Breast epithelium (tissue), 4 donors: ENCODE data around the gene RNF180. TPM values are rescaled to one million over a fixed set of nuclear protein-coding genes. Genes with fewer than 3 reads are reported as not detected.

Source experiments
- DNase-seq, 2 donors: peaks; one replicate each; pipeline ENCODE4 v3.0.0-alpha.2; 2019; ENCODE audit warnings: low spot score in 2 of 2
- H3K27ac ChIP-seq, 2 donors: fragments of 200-600 bp; sonication (generic) in 1 of 2; one replicate each; pipeline ENCODE4 v1.5.1; 2016 to 2019; ENCODE audit warnings: mild to moderate bottlenecking in 1 of 2
- H3K27me3 ChIP-seq, 2 donors: fragments of 200-600 bp; sonication (generic) in 1 of 2; one replicate each; pipeline versions ENCODE4 v1.5.1 to v1.6.0; 2017 to 2019; ENCODE audit warnings: control low read depth in 1 of 2, mild to moderate bottlenecking in 1 of 2
- H3K36me3 ChIP-seq: fragments of 200-600 bp; one replicate; pipeline ENCODE4 v1.5.1; 2019
- H3K4me1 ChIP-seq, 2 donors: fragments of 200-600 bp; sonication (generic); one replicate each; pipeline ENCODE4 v1.5.1; 2016 to 2019; ENCODE audit warnings: control low read depth in 1 of 2
- H3K4me3 ChIP-seq, 3 donors: fragments of 200-600 bp; sonication (generic); 1 replicate in 2 of 3; 2 replicates in 1 of 3; pipeline ENCODE4 v1.5.1; 2016 to 2019; ENCODE audit warnings: mild to moderate bottlenecking in 3 of 3, moderate library complexity in 2 of 3
- H3K9me3 ChIP-seq, 2 donors: fragments of 200-600 bp; sonication (generic) in 1 of 2; one replicate each; pipeline ENCODE4 v1.5.1; 2016 to 2019; ENCODE audit warnings: control low read depth in 1 of 2
- POLR2A ChIP-seq: fragments of 450-650 bp; IDR thresholded peaks from one replicate; pipeline ENCODE4 v1.6.1; 2016; ENCODE audit warnings: antibody characterized with exemption, mild to moderate bottlenecking, moderate library complexity
- POLR2AphosphoS5 ChIP-seq, 3 donors: sonication (generic); formaldehyde crosslinking; IDR thresholded peaks; one replicate each; pipeline ENCODE4 v1.6.1; 2017; ENCODE audit warnings: antibody characterized with exemption in 3 of 3
- intact Hi-C: fragments of 100-400 bp; cut with DNase I; formaldehyde crosslinking; loops from one replicate; pipeline ENCODE4 v1.15.1; 2023; ENCODE audit warnings: low total_unique reads
- total RNA-seq, 3 donors: library from RNA; depleted of rRNA; stranded (reverse); fragments of >200 nt; gene quantifications; one replicate each; pipeline ENCODE4 v1.1.0, GENCODE V29; 2016
- TF ChIP-seq, protein P1 (sequence below), 3 donors: fragments of 450-650 bp; IDR thresholded peaks; one replicate each; pipeline ENCODE4 v1.5.1; 2016 to 2017; ENCODE audit warnings: antibody characterized with exemption in 3 of 3, mild to moderate bottlenecking in 3 of 3, moderate library complexity in 3 of 3

Gene RNF180
- total RNA-seq, 3 donors from 2014 or later, result 14.4 to 22.7 (median 16.2) TPM

DNA sequence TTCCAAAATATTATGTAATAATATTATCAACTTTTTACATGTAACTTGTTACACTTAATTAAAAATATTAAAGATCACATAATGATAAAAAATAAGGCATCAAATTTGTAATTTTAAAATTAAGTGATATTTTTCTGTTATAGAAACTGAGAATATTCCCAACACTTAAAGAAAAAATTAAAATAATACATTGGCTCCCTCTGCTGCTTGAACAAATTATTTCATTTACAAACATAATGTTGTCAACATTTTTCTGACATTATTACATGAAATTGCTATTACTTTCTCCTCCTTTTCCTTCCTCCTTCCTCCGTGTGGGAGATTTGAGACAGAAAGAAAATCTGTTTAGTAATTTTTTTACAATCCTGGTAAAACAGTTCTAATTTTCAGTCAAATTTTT is 42.3 kb downstream of the RNF180 start:
- intact Hi-C loops, result loop anchor here (2.0 kb wide), 1 partner anchor 31 kb away; no protein-coding TSS in a partner anchor

DNA sequence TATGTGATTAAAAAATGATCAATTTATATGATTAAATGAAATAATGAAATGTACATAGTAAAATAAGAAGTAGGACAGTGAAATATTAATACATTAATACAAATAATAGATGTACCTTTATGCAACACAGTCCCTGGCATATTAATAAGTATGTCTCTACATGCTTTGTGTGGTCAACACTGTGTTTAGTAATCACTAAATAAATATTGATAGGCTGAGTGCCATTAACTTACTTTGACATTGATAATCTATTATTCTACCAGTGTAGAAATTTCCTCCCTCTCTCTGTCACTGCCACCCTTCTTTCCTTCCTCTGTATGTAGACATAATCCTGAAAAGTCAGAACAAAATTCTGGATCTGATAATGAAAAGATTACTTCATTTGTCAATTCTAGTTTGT is 43.7 kb downstream of the RNF180 start:
- no peaks in the 10 kb centered on the region for H3K36me3 ChIP-seq
- intact Hi-C loops, result loop anchor here (2.0 kb wide), 1 partner anchor 33 kb away; no protein-coding TSS in a partner anchor
- no peak overlapping the region for H3K27ac ChIP-seq
- TF ChIP-seq POLR2AphosphoS5 (IDR thresholded peaks at IDR 0.05) (no peak), POLR2A (no peak)
- TF ChIP-seq, protein P1, sequence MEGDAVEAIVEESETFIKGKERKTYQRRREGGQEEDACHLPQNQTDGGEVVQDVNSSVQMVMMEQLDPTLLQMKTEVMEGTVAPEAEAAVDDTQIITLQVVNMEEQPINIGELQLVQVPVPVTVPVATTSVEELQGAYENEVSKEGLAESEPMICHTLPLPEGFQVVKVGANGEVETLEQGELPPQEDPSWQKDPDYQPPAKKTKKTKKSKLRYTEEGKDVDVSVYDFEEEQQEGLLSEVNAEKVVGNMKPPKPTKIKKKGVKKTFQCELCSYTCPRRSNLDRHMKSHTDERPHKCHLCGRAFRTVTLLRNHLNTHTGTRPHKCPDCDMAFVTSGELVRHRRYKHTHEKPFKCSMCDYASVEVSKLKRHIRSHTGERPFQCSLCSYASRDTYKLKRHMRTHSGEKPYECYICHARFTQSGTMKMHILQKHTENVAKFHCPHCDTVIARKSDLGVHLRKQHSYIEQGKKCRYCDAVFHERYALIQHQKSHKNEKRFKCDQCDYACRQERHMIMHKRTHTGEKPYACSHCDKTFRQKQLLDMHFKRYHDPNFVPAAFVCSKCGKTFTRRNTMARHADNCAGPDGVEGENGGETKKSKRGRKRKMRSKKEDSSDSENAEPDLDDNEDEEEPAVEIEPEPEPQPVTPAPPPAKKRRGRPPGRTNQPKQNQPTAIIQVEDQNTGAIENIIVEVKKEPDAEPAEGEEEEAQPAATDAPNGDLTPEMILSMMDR (IDR thresholded peaks at IDR 0.05), result no peak
- H3K27me3 ChIP-seq, result no peaks in the 10 kb centered on the region
- no peak overlapping the region for H3K4me3 ChIP-seq
- DNase-seq, result no peak
- no peaks in the 10 kb centered on the region for H3K4me1 ChIP-seq
- H3K9me3 ChIP-seq, result no peaks in the 10 kb centered on the region

More for the DNA sequence above, 42.3 kb downstream of the RNF180 start:
- Histone ChIP-seq H3K27ac (no peak overlapping the region), H3K4me1 (no peaks in the 10 kb centered on the region), H3K36me3 (no peaks in the 10 kb centered on the region), H3K4me3 (no peak overlapping the region), H3K27me3 (no peaks in the 10 kb centered on the region), H3K9me3 (no peaks in the 10 kb centered on the region)
- TF ChIP-seq, protein P1 (IDR thresholded peaks at IDR 0.05), result peak in 1 of 3 donors; percentile 8
- no peak for TF ChIP-seq POLR2A
- no peak for DNase-seq

DNA sequence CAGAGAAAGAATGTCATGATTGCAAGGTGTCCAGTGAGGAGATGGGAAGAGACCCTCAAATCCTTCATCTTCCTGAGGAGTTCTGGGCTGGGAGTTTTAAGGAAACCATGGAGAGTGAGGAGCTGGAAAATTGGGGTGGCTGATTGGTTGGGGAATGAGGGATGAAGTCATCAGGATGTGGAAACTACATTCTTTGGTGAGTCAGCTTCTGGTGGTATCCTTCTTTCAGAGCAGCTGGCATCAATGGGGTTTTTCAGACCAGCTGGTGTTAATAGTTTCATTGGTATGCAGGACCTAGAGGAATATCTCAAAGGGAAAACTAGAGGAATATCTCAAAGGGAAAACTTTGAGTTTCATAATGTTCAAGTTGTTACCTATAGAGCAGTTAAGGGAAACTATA is 45.2 kb downstream of the RNF180 start:
- intact Hi-C loops, result no loop called here
- Histone ChIP-seq H3K4me3 (no peak overlapping the region), H3K9me3 (no peaks in the 10 kb centered on the region), H3K4me1 (no peaks in the 10 kb centered on the region), H3K27me3 (no peaks in the 10 kb centered on the region), H3K36me3 (no peaks in the 10 kb centered on the region), H3K27ac (no peak overlapping the region)
- no peak for DNase-seq
- TF ChIP-seq, protein P1 (IDR thresholded peaks at IDR 0.05), result no peak
- TF ChIP-seq POLR2AphosphoS5 (IDR thresholded peaks at IDR 0.05) (no peak), POLR2A (no peak)

DNA sequence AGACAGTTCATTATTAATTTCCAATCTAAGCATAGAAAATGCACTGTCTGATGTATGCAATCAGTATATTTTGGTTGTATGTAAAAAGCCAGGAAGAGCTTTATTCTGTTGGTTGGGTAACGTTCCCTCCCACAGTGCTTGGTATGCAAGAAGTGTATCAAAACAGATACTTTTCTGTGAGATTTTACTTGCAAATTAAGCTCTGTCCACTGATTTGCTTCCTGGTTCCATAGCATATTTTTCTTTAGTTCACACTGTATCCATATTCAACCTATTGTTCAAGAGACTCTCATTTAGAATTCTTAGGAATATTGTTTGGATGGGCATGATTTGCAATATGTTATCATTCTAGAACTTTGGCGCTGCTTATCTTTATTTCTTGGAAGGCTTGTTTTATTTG is 47.4 kb downstream of the RNF180 start:
- no peaks in the 10 kb centered on the region for H3K4me1 ChIP-seq
- intact Hi-C loops, result no loop called here
- no peak for DNase-seq
- no peak overlapping the region for H3K4me3 ChIP-seq
- no peak overlapping the region for H3K27ac ChIP-seq
- TF ChIP-seq POLR2A (no peak), POLR2AphosphoS5 (IDR thresholded peaks at IDR 0.05) (no peak)
- TF ChIP-seq, protein P1 (IDR thresholded peaks at IDR 0.05), result no peak
- H3K9me3 ChIP-seq, result no peaks in the 10 kb centered on the region
- no peaks in the 10 kb centered on the region for H3K27me3 ChIP-seq
- H3K36me3 ChIP-seq, result no peaks in the 10 kb centered on the region

DNA sequence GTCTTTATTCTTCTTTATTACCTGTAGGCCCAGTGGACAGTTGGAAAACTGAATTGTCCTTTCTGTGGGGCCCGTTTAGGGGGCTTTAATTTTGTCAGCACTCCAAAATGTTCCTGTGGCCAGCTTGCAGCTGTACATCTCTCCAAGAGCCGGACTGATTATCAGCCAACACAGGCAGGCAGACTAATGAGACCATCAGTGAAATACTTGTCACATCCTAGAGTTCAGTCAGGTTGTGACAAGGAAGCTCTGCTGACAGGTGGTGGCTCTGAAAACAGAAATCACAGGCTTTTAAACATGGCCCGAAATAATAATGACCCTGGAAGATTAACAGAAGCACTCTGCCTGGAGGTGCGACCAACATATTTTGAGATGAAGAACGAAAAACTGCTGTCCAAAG is 47.9 kb downstream of the RNF180 start:
- TF ChIP-seq, protein P1 (IDR thresholded peaks at IDR 0.05), result no peak
- TF ChIP-seq POLR2AphosphoS5 (IDR thresholded peaks at IDR 0.05) (no peak), POLR2A (no peak)
- Histone ChIP-seq H3K27ac (no peak overlapping the region), H3K4me3 (no peak overlapping the region), H3K36me3 (no peaks in the 10 kb centered on the region), H3K4me1 (no peaks in the 10 kb centered on the region), H3K27me3 (no peaks in the 10 kb centered on the region), H3K9me3 (no peaks in the 10 kb centered on the region)
- DNase-seq, result no peak
- intact Hi-C loops, result no loop called here
